Measurements from ENCODE around the gene PCSK6.
"Not testable (repeated sequence)": the region's sequence is repeated elsewhere in the genome, so short reads cannot be mapped to it uniquely, and the experiment has no call there.

Gene PCSK6

GRCh38 chr15:101481917-101482525 is 7.5 kb downstream of the PCSK6 start:
- no peak for DNase-seq

- DNase-seq: no peak
Measured at GRCh38 chr15:101481381-101481705, 8.2 kb downstream of the PCSK6 start.

- no peak for DNase-seq
Measured at GRCh38 chr15:101480613-101481380, 8.7 kb downstream of the PCSK6 start.

GRCh38 chr15:101479851-101480612 is 9.5 kb downstream of the PCSK6 start:
- DNase-seq: no peak

GRCh38 chr15:101479342-101479845 is 10.1 kb downstream of the PCSK6 start:
- DNase-seq: no peak

- no peak for DNase-seq
Measured at GRCh38 chr15:101478701-101479341, 10.7 kb downstream of the PCSK6 start.

GRCh38 chr15:101477851-101478362 is 11.6 kb downstream of the PCSK6 start:
- DNase-seq: no peak

- no peak for DNase-seq
Measured at GRCh38 chr15:101476756-101477155, 12.8 kb downstream of the PCSK6 start.

- no peak for DNase-seq
Measured at GRCh38 chr15:101474983-101475382, 14.5 kb downstream of the PCSK6 start.

- no peak for DNase-seq
Measured at GRCh38 chr15:101474233-101474632, 15.3 kb downstream of the PCSK6 start.

- DNase-seq: no peak
Measured at GRCh38 chr15:101472033-101472432, 17.5 kb downstream of the PCSK6 start.

- DNase-seq: no peak
Measured at GRCh38 chr15:101470548-101471239, 18.8 kb downstream of the PCSK6 start.

- DNase-seq: no peak
Measured at GRCh38 chr15:101469520-101470288, 19.8 kb downstream of the PCSK6 start.

GRCh38 chr15:101466188-101466587 is 23.3 kb downstream of the PCSK6 start:
- no peak for DNase-seq

- no peak for DNase-seq
Measured at GRCh38 chr15:101464999-101465669, 24.4 kb downstream of the PCSK6 start.

GRCh38 chr15:101464256-101464998 is 25.1 kb downstream of the PCSK6 start:
- DNase-seq: no peak

- not testable (repeated sequence) for DNase-seq
Measured at GRCh38 chr15:101463696-101464095, 25.8 kb downstream of the PCSK6 start.

GRCh38 chr15:101463270-101463669 is 26.2 kb downstream of the PCSK6 start:
- DNase-seq: no peak

GRCh38 chr15:101461097-101461496 is 28.4 kb downstream of the PCSK6 start:
- no peak for DNase-seq

All from fibroblast of skin of right quadriceps (primary cell).